Activated CD8-positive, alpha-beta memory T cell treated with anti-CD3 and anti-CD28 coated beads for 24 hours (primary cell): ENCODE data around the gene CFAP141.
A peak's percentile ranks its signal among the peaks of the same experiment; 100 is the strongest.
"Not testable (repeated sequence)": the region's sequence is repeated elsewhere in the genome, so short reads cannot be mapped to it uniquely, and the experiment has no call there.

ENCODE experiments used
- DNase-seq: peaks from one replicate; pipeline ENCODE4 v3.0.0-alpha.2; 2020

The CFAP141 gene

GRCh38 chr1:154206196-154206595 is at the start of gene CFAP141:
Gene CFAP141 (minus strand): TSS chr1:154206333. CDS start chr1:154206307, 26 bp downstream.
- DNase-seq: peak; percentile 55

DNA sequence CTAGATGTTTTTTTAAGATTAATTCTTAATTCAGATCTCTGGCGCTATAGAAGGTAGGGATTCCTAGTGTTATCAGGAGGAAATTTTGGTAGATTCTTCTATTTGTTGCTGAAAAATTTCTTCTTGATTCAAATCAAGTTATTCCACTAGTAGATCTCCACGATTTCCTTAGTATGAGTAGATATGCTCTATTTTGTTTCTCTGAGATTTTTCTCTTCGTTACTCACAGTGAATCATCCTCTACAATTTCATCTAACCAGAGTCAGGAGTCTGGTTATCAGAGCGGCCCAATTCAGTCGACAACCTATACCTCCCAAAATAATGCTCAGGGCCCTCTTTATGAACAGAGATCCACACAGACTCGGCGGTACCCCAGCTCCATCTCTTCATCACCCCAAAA is 47.5 kb upstream of the CFAP141 start:
- no peak for DNase-seq

GRCh38 chr1:154241703-154242351 is 35.7 kb upstream of the CFAP141 start:
- DNase-seq: no peak

DNA sequence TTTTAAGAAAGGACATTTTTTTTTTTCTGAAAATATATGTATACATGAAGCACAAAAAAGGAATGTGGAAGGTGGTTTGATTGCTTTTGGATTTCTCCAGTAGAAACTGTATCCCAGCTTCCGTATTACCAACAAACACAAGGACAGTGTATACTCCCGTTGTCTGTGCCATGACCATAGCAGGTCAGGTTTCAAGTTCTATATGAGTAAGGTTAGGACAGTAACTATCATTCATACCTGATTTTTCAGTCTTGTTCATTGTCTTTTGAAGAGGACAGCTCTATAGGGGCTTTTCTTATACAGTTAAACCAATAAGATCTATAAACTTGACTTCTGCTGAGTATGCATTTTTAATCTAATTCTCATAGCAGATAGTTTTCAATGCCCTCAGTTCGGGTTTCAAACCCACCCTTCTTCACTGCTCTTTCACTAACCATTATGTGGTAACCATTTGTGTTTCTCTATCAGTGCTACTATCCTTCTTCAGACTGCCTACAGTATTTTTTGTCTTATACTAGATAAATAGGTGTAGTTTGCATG is 34.2 kb upstream of the CFAP141 start:
- no peak for DNase-seq

DNA sequence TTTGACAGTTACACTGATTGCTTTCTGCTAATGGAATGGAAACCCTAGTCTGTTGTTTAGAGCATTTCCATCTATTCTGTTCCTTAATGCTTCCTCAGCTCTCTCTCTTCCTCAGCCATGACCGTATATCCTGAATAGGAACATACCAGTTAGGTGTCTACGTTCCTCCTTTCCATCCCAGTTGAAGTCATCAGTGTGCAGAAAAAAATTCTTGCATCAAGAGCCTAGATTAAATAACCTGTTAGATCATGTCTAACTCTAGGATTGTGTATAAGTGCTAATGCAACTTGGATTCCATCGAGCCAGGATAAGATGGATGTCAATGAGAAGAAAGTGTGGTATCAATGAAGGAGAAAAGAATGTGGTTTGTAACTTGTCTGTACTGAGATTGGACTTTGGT is 33.4 kb upstream of the CFAP141 start:
- DNase-seq: no peak

GRCh38 chr1:154237880-154238506 is 31.9 kb upstream of the CFAP141 start:
- no peak for DNase-seq

GRCh38 chr1:154237435-154237834 is 31.3 kb upstream of the CFAP141 start:
- DNase-seq: no peak

DNA sequence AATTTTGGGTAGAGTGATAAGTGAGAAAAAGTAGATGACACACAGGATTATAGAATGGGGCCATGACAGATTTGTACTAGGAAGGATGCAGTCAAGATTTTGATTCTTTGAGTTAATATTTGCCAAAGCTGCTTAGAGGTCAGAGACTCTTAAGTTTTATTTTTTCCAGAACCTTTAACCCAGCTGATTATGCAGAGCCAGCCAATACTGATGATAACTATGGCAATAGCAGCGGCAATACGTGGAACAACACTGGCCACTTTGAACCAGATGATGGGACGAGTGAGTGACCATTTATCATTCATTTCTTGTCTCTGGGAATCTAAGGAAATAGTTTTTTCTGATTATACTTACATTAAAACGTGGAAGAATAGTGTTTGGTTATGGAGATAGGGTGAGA is 30.7 kb upstream of the CFAP141 start:
- DNase-seq: no peak

DNA sequence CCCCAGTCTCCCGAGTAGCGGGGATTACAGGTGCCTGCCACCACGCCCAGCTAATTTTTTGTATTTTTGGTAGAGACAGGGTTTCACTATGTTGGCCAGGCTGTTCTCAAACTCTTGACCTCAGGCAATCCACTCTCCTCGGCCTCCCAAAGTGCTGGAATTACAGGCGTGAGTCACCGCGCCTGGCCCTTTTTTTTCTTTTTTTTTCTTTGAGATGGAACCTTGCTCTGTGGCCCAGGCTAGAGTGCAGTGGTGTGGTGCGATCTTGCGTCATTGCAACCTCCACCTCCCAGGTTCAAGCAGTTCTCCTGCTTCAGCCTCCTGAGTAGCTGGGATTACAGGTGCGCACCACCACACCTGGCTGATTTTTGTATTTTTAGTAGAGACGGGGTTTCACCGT is 27.0 kb upstream of the CFAP141 start:
- not testable (repeated sequence) for DNase-seq

- not testable (repeated sequence) for DNase-seq
Observed at GRCh38 chr1:154231112-154231511, 25.0 kb upstream of the CFAP141 start.

DNA sequence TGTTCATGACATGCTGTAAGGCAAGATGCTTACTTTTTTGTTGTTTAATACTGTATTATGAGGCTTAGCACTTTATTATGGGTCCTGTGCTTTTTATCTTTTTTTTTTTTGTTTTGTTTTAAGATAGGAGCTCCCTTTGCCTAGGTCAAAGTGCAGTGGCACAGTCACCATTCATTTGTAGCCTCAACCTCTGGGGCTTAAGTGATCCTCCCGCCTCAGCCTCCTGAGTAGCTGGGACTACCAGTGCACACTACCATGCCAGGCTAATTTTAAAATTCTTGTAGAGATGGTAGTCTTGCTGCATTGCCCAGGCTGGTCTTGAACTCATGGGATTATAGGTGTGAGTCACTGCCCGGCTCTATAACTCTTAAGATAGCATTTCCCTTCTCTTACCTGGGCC is 19.2 kb upstream of the CFAP141 start:
- DNase-seq: no peak

- DNase-seq: no peak
Observed at GRCh38 chr1:154223621-154224020, 17.5 kb upstream of the CFAP141 start.

- no peak for DNase-seq
Observed at GRCh38 chr1:154222918-154223317, 16.8 kb upstream of the CFAP141 start.

GRCh38 chr1:154222518-154222917 is 16.4 kb upstream of the CFAP141 start:
- no peak for DNase-seq

DNA sequence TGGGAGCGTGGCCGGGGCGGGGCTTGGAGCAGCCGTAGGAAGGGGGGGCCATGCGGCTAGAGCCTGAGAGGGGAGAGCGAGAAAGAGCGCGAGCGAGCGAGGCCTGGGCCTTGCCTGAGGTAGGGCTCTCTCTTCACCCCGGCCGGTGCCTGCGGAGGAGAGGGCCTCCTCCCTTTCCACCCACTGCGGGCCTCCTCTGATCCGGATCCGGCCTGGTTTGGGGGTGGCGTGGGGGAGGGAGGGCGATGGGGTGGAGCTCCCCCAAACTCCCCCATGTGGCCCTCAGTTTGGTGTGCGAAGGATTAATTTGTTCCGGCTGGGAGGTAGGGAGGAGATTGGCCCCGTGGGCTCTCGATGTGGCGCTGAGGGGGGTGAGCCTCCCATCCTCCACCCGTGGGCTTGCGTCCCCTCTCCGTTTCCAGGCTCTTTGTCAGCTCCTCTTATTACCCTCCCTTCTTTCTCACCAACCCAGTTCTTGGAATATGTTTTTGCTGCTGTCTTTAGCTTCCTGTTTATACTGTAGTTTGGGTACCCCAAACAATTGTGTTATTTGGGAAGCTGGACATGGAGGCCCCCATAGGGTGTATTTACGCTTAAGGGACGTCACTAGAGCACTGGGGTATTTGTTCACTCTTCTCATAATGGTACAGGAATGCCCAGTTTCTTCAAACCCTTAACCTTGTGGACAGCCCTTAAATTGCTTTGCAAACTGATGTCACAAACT is 15.3 kb upstream of the CFAP141 start:
- DNase-seq: peak; percentile 87

DNA sequence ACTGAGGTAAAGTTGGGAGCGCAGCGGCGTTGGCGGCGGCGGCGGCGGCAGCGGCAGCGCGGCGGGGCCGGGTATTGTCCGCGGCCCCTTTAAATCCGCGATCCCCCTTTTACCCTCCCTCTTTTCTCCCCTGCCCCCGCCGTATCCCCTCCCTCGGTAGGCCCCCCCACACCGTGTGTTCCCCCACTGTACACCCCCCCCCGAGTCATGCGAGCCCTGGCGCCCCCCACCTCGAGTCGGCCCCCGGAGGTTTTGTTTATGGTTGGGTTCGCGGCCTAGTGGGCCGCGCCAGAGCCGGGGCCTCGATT is 14.8 kb upstream of the CFAP141 start:
- no peak for DNase-seq

- peak; percentile 97 for DNase-seq
Observed at GRCh38 chr1:154220071-154220969, 14.2 kb upstream of the CFAP141 start, which contains the start of gene UBAP2L. Gene UBAP2L (plus strand): TSS chr1:154220955. CDS start chr1:154225124, 4,169 bp downstream.

DNA sequence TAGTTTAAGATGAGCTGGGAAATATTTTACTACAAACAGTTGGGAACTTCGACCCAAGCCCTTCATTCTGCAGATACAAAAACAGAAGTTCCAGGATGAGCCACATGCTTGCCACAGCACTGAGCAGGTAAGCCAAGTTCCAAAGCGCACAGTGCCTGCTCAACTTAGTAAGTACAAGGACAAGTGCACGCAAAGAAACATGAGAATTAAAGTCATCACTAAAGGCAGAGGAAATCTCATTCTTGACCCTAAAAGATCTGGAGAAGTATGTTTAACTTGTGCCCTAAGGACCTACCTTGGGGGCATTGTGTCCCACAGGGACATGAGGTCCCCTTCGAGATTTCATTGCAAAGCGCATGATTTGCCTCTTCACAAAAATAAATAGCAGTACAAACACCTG is 13.4 kb upstream of the CFAP141 start:
- DNase-seq: peak; percentile 55

GRCh38 chr1:154218545-154218944 is 12.4 kb upstream of the CFAP141 start:
- DNase-seq: peak; percentile 13

DNA sequence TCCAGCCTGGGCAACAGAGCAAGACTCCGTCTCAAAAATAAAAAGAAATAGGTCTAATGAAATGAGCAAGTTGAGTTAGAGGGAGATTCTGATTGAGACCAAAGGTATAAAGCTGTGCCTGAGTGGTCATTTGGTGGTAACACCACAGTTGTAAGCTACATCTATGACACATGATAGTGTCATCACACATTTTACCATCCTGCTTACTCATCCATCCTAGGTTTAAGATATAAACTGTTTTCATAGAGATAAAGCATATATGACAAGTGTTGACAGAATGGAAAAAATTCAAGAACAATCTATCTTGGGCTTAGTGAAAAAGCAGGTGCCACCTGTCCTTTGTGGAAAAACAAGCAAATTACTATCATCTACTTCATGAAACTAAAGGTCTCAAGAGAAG is 7.1 kb upstream of the CFAP141 start:
- no peak for DNase-seq

- peak; percentile 26 for DNase-seq
Observed at GRCh38 chr1:154212083-154212482, 6.0 kb upstream of the CFAP141 start.

DNA sequence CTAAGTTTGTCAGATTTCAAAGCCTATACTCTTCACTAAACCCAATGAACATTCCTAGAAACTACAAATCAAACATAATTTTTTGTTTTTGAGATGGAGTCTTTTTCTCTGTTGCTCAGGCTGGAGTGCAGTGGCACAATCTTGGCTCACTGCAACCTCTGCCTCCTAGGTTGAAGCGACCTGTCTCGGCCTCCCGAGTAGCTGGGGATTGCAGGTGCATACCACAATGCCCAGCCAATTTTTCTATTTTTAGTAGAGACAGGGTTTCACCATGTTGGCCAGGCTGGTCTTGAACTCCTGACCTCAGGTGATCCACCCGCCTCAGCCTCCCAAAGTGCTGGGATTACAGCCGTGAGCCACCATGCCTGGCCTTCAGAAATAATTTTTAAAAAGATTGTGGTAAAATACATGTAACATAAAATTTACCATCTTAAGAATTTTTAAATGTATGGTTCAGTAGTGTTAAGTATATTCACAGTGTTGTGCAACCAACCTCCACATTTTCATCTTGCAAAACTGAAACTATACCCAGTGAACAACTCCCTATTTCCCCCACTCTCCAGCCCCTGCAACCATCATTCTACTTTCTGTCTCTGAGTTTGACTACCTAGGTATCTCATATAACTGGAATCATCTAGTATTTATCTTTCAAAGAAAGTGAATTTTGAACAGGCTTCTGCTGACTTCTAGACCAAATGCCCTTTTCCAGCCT is 2.7 kb upstream of the CFAP141 start:
- peak; percentile 28 for DNase-seq
